GM12878 (cell line): ENCODE results near the gene GDNF. TPM values are rescaled to one million over a fixed set of nuclear protein-coding genes. Genes with fewer than 3 reads are reported as not detected.

Experiments
- ATAC-seq: fragments of 200-7000 bp; cut with Tn5 transposase; 3 replicates; pipeline ENCODE4 v1.9.1; 2020; ENCODE audit warnings: mild to moderate bottlenecking, moderate library complexity
- BruUV-seq: library from RNA; stranded (reverse); fragments of 400-500 nt; replicated peaks from 2 replicates; lab custom pipeline; 2021; lab: Mats Ljungman, UMichigan
- CTCF ChIA-PET: fragments of 300-600 bp; sonication (Branson Sonifier 250); formaldehyde crosslinking; extraction: SDS; loops from one replicate; lab custom pipeline; 2021; ENCODE audit warnings: inconsistent platforms; lab: Yijun Ruan, JAX
- POLR2A ChIA-PET: fragments of 350-600 bp; formaldehyde crosslinking; extraction: SDS; loops from one replicate; lab custom pipeline; 2021; ENCODE audit warnings: inconsistent platforms; lab: Charles Lee
- RAD21 ChIA-PET: fragments of 300-600 bp; sonication (Branson Sonifier 250); formaldehyde crosslinking; loops from one replicate; lab custom pipeline; 2023; ENCODE audit warnings: antibody characterized with exemption; ENCODE audit not compliant: unreplicated experiment; lab: Charles Lee
- SMC1A ChIA-PET: fragments of 300-600 bp; sonication (Branson Sonifier 250); formaldehyde crosslinking; loops from one replicate; lab custom pipeline; 2023; ENCODE audit not compliant: unreplicated experiment, uncharacterized antibody; lab: Charles Lee
- DNase-seq: peaks from one replicate; pipeline ENCODE4 v3.0.0-alpha.2; 2011; ENCODE audit warnings: low read depth, low spot score
- FAIRE-seq: peaks from 3 replicates; lab custom pipeline; 2011; peaks lifted over from hg19 to GRCh38; lab: Jason Lieb, UNC
- H2AFZ ChIP-seq: 2 replicates; pipeline ENCODE4 v1.6.0; 2011; ENCODE audit warnings: low read depth, low read length, control low read depth; ENCODE audit not compliant: control insufficient read depth
- H3K27ac ChIP-seq: 2 replicates; pipeline ENCODE4 v1.5.1; 2011; ENCODE audit warnings: control low read depth; ENCODE audit not compliant: control insufficient read depth, insufficient read depth
- H3K27me3 ChIP-seq, 2 experiments: replicated peaks in 1 of 2; 2 replicates each; pipeline versions ENCODE4 v1.6.0 to v1.6.1; 2011; ENCODE audit warnings: low read length in 1 of 2; ENCODE audit not compliant: control insufficient read depth in 2 of 2, insufficient read depth in 2 of 2
- H3K36me3 ChIP-seq, 2 experiments: 2 replicates each; pipeline ENCODE4 v1.5.1; 2011; ENCODE audit warnings: low read length in 1 of 2; ENCODE audit not compliant: control insufficient read depth in 2 of 2, insufficient read depth in 2 of 2
- H3K4me1 ChIP-seq: 2 replicates; pipeline ENCODE4 v1.6.1; 2011; ENCODE audit warnings: mild to moderate bottlenecking, low read length, moderate library complexity, mixed read lengths; ENCODE audit not compliant: control insufficient read depth, insufficient read depth
- H3K4me2 ChIP-seq: 2 replicates; pipeline ENCODE4 v1.6.0; 2011; ENCODE audit warnings: control low read depth; ENCODE audit not compliant: control insufficient read depth, insufficient read depth
- H3K4me3 ChIP-seq: fragments of 200-600 bp; sonication (generic); 2 replicates; pipeline ENCODE4 v1.5.1; 2016
- H3K79me2 ChIP-seq: 2 replicates; pipeline ENCODE4 v1.6.0; 2011; ENCODE audit warnings: low read length; ENCODE audit not compliant: control insufficient read depth, insufficient read depth
- H3K9ac ChIP-seq: 2 replicates; pipeline ENCODE4 v1.8.0; 2011; ENCODE audit warnings: low read length, control low read depth, mixed read lengths; ENCODE audit not compliant: control insufficient read depth, insufficient read depth
- H3K9me3 ChIP-seq: replicated peaks from 3 replicates; pipeline ENCODE4 v1.5.1; 2011; ENCODE audit warnings: mild to moderate bottlenecking, low read length; ENCODE audit not compliant: control insufficient read depth, insufficient read depth
- H4K20me1 ChIP-seq: 2 replicates; pipeline ENCODE4 v1.6.0; 2011; ENCODE audit not compliant: control insufficient read depth, insufficient read depth
- BACH1 ChIP-seq: fragments of 450-650 bp; IDR thresholded peaks from 2 replicates; pipeline ENCODE4 v1.6.1; 2017; ENCODE audit warnings: mild to moderate bottlenecking, borderline replicate concordance
- CBFB ChIP-seq: IDR thresholded peaks from 2 replicates; pipeline ENCODE4 v1.6.1; 2016; ENCODE audit warnings: antibody characterized with exemption, low read depth
- CHD4 ChIP-seq: fragments of 200-600 bp; sonication (generic); IDR thresholded peaks from 2 replicates; pipeline ENCODE4 v1.6.1; 2016; ENCODE audit warnings: mild to moderate bottlenecking
- CREM ChIP-seq: IDR thresholded peaks from 2 replicates; pipeline ENCODE4 v1.6.1; 2014; ENCODE audit warnings: antibody characterized with exemption, low read depth
- DPF2 ChIP-seq: fragments of 450-650 bp; IDR thresholded peaks from 2 replicates; pipeline ENCODE4 v1.6.1; 2017; ENCODE audit warnings: mild to moderate bottlenecking
- KLF5 ChIP-seq: fragments of 450-650 bp; IDR thresholded peaks from 2 replicates; pipeline ENCODE4 v1.6.1; 2014; ENCODE audit warnings: mild to moderate bottlenecking; ENCODE audit not compliant: partially characterized antibody
- POLR2AphosphoS5 ChIP-seq: IDR thresholded peaks from 2 replicates; pipeline ENCODE4 v1.6.1; 2011; ENCODE audit warnings: mild to moderate bottlenecking, low read length, inconsistent platforms
- POU2F2 ChIP-seq: IDR thresholded peaks from 3 replicates; pipeline ENCODE4 v1.6.1; 2011; ENCODE audit warnings: low read depth, mild to moderate bottlenecking, low read length, borderline replicate concordance
- RB1 ChIP-seq: fragments of 450-650 bp; formaldehyde crosslinking; IDR thresholded peaks from 2 replicates; pipeline ENCODE4 v1.6.1; 2017; ENCODE audit warnings: mild to moderate bottlenecking, borderline replicate concordance
- TAF1 ChIP-seq: IDR thresholded peaks from 2 replicates; pipeline ENCODE4 v1.6.1; 2011; ENCODE audit warnings: mild to moderate bottlenecking, low read depth, low read length, borderline replicate concordance
- USF1 ChIP-seq: IDR thresholded peaks from 2 replicates; pipeline ENCODE4 v1.6.1; 2011; ENCODE audit warnings: borderline replicate concordance, low read depth, mild to moderate bottlenecking, moderate library complexity, mixed read lengths, low read length; ENCODE audit not compliant: insufficient read depth; ENCODE audit errors: extremely low read length
- ZNF384 ChIP-seq: IDR thresholded peaks from 2 replicates; pipeline ENCODE4 v1.6.1; 2012; ENCODE audit warnings: low read depth, mild to moderate bottlenecking, low read length, improper control_type of control experiment, borderline replicate concordance
- WGBS: methylation state at CpG from one replicate; pipeline ENCODE4 v1.1.6; 2016; ENCODE audit warnings: low lambda C conversion rate; ENCODE audit not compliant: insufficient replicate concordance, insufficient coverage; ENCODE audit errors: missing lambda C conversion rate; 5-methylcytosine and 5-hydroxymethylcytosine counted together
- in situ Hi-C: fragments of 300-500 bp; cut with MboI; formaldehyde crosslinking; loops from 9 replicates; pipeline ENCODE4 v1.14.3; 2018; ENCODE audit warnings: mixed read lengths
- intact Hi-C: fragments of 100-400 bp; cut with micrococcal nuclease; formaldehyde crosslinking; loops from one replicate; pipeline ENCODE4 v1.14.2; 2022; ENCODE audit not compliant: unreplicated experiment
- polyA plus RNA-seq, 11 experiments: library from polyadenylated mRNA; depleted of rRNA in 4 of 11; unstranded in 6 of 11; stranded (reverse) in 5 of 11; fragments of >200 nt; fragmentation: Nextera tagmentation in 4 of 11; fragmentation: Illumina TruSeq in 1 of 11; extraction: Ambion mirVana in 4 of 11; extraction: Trizol in 1 of 11; gene quantifications; 1 replicate in 1 of 11; 2 replicates in 10 of 11; pipeline versions ENCODE4 v1.2.1 to v1.2.3, GENCODE V29; 2011 to 2016; ENCODE audit warnings: inconsistent platforms in 2 of 11, missing spikeins in 2 of 11, low read depth in 1 of 11
- total RNA-seq, 4 experiments: library from RNA; depleted of rRNA in 3 of 4; stranded (reverse); fragments of >200 nt in 3 of 4; fragmentation: Illumina TruSeq in 1 of 4; extraction: Trizol in 1 of 4; gene quantifications; 2 replicates each; pipeline versions ENCODE4 v1.2.1 to v1.2.3, GENCODE V29; 2013 to 2021
- TF ChIP-seq, protein P1 (sequence below): IDR thresholded peaks from 2 replicates; pipeline ENCODE4 v1.6.1; 2011; ENCODE audit warnings: low read depth, low read length, improper control_type of control experiment, borderline replicate concordance
- TF ChIP-seq, protein P2 (sequence below): fragments of 450-650 bp; IDR thresholded peaks from 2 replicates; pipeline ENCODE4 v1.6.1; 2018; ENCODE audit warnings: borderline replicate concordance, mild to moderate bottlenecking; ENCODE audit not compliant: partially characterized antibody

GDNF gene
- total and polyA plus RNA-seq, 10 of the 15 experiments (the other 5 are each of a cell fraction or from before 2014, with no cell fraction given) = not detected

GRCh38 chr5:37807621-37808301, 32.1 kb downstream of the GDNF start:
- Histone ChIP-seq H3K36me3 (no peaks in the 10 kb centered on the region), H3K27me3 (no peaks in the 10 kb centered on the region), H3K27ac (no peak overlapping the region), H3K4me2 (no peak overlapping the region), H3K9me3 (no peaks in the 10 kb centered on the region; the same call in 2 of the 3 replicates), H3K79me2 (no peaks in the 10 kb centered on the region), H3K4me1 (peaks cover 4% of the 10 kb centered on the region; the same call in 1 of the 2 replicates), H2AFZ (no peak overlapping the region), H3K4me3 (no peak overlapping the region), H4K20me1 (no peaks in the 10 kb centered on the region), H3K9ac (no peak overlapping the region)
- intact Hi-C loops (no loop called here), in situ Hi-C loops (no loop called here)
- RAD21 ChIA-PET = no interaction called here
- 31% methylated on average over 7 of the region's 7 CpGs for WGBS
- TF ChIP-seq ZNF384 (no peak), CREM (no peak), USF1 (no peak), BACH1 (no peak), DPF2 (no peak), TAF1 (no peak), RB1 (no peak), POU2F2 (no peak), KLF5 (no peak), POLR2AphosphoS5 (no peak), CHD4 (no peak), CBFB (no peak)
- TF ChIP-seq, protein P1, sequence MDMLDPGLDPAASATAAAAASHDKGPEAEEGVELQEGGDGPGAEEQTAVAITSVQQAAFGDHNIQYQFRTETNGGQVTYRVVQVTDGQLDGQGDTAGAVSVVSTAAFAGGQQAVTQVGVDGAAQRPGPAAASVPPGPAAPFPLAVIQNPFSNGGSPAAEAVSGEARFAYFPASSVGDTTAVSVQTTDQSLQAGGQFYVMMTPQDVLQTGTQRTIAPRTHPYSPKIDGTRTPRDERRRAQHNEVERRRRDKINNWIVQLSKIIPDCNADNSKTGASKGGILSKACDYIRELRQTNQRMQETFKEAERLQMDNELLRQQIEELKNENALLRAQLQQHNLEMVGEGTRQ = no peak
- TF ChIP-seq, protein P2, sequence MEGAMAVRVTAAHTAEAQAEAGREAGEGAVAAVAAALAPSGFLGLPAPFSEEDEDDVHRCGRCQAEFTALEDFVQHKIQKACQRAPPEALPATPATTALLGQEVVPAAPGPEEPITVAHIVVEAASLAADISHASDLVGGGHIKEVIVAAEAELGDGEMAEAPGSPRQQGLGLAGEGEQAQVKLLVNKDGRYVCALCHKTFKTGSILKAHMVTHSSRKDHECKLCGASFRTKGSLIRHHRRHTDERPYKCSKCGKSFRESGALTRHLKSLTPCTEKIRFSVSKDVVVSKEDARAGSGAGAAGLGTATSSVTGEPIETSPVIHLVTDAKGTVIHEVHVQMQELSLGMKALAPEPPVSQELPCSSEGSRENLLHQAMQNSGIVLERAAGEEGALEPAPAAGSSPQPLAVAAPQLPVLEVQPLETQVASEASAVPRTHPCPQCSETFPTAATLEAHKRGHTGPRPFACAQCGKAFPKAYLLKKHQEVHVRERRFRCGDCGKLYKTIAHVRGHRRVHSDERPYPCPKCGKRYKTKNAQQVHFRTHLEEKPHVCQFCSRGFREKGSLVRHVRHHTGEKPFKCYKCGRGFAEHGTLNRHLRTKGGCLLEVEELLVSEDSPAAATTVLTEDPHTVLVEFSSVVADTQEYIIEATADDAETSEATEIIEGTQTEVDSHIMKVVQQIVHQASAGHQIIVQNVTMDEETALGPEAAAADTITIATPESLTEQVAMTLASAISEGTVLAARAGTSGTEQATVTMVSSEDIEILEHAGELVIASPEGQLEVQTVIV = no peak
- SMC1A ChIA-PET = no interaction called here
- POLR2A ChIA-PET = no interaction called here
- ATAC-seq (no peak), DNase-seq (no peak), FAIRE-seq (no peak)
- BruUV-seq = no TSS peak
- CTCF ChIA-PET = no interaction called here
